NCI-H1105 (cell line): Measurements from ENCODE around the gene MMEL1.
"Not testable (repeated sequence)": the region's sequence is repeated elsewhere in the genome, so short reads cannot be mapped to it uniquely, and the experiment has no call there.

Source experiments
- DNase-seq: peaks from one replicate; lab custom pipeline; 2025; lab: John Stamatoyannopoulos, UW

Gene MMEL1, protein sequence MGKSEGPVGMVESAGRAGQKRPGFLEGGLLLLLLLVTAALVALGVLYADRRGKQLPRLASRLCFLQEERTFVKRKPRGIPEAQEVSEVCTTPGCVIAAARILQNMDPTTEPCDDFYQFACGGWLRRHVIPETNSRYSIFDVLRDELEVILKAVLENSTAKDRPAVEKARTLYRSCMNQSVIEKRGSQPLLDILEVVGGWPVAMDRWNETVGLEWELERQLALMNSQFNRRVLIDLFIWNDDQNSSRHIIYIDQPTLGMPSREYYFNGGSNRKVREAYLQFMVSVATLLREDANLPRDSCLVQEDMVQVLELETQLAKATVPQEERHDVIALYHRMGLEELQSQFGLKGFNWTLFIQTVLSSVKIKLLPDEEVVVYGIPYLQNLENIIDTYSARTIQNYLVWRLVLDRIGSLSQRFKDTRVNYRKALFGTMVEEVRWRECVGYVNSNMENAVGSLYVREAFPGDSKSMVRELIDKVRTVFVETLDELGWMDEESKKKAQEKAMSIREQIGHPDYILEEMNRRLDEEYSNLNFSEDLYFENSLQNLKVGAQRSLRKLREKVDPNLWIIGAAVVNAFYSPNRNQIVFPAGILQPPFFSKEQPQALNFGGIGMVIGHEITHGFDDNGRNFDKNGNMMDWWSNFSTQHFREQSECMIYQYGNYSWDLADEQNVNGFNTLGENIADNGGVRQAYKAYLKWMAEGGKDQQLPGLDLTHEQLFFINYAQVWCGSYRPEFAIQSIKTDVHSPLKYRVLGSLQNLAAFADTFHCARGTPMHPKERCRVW

DNA sequence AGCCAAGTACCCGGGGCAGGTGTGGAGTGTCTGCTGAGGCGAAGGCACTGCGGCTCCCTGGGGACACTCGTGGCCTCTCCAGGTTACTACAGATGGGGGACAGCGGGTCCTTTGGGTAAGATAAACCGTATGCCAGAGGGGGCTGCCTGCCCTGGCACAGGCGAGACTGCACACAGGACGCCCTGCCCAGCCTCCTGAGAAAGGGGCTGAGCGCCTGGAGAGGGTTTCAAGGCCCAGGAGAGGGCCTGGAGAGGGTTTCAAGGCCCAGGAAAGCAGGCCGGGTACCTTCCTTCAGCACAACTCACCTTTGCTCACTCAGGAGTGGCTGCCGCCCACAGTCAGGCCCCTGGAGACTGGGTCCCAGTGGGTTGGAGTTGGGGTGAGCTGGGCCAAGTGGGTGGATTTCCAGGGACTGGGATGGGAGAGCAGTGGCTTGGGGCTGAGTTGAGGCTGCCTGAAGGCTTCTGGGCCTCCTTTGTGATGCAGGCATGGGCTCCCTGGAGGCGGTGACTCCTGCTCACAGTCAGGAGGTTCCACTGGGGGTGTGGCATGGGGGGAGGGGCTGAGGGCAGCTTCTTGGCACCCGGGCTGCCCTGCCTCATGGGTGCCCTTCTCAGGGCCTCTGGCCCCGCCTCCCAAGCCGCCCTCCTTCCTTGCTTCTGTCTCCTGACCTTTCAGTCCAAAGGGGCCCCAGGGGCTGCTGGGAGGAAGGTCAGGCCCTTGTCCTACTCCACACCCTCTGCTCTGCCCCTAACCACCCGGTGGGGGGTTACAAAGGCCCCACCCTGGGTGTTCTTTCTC lies at the start of gene MMEL1:
Gene MMEL1 (minus strand): TSS at position 456 of the 801 bp plus-strand sequence. CDS start 3,532 bp downstream, outside the sequence.
- no peak for DNase-seq

DNA sequence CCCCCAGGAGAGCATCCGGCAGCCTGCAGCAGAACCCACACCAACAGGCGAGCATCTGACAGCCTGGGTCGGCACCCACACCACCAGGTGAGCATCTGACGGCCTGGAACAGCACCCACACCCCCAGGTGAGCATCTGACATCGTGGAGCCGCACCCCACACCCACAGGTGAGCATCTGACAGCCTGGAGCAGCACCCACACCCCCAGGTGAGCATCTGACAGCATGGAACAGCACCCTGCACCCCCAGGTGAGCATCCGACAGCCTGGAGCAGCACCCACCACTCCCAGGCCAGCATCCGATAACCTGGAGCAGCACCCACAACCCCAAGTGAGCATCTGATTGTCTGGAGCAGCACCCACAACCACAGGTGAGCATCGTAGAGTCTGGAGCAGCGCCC lies 43.9 kb upstream of the MMEL1 start:
- not testable (repeated sequence) for DNase-seq

- DNase-seq = not testable (repeated sequence)
Measured at GRCh38 chr1:2671656-2672055, 38.8 kb upstream of the MMEL1 start.

GRCh38 chr1:2659806-2660205 lies 27.0 kb upstream of the MMEL1 start:
- not testable (repeated sequence) for DNase-seq

- DNase-seq = not testable (repeated sequence)
Measured at GRCh38 chr1:2657909-2658308, 25.1 kb upstream of the MMEL1 start.

- not testable (repeated sequence) for DNase-seq
Measured at GRCh38 chr1:2657124-2657523, 24.3 kb upstream of the MMEL1 start.

DNA sequence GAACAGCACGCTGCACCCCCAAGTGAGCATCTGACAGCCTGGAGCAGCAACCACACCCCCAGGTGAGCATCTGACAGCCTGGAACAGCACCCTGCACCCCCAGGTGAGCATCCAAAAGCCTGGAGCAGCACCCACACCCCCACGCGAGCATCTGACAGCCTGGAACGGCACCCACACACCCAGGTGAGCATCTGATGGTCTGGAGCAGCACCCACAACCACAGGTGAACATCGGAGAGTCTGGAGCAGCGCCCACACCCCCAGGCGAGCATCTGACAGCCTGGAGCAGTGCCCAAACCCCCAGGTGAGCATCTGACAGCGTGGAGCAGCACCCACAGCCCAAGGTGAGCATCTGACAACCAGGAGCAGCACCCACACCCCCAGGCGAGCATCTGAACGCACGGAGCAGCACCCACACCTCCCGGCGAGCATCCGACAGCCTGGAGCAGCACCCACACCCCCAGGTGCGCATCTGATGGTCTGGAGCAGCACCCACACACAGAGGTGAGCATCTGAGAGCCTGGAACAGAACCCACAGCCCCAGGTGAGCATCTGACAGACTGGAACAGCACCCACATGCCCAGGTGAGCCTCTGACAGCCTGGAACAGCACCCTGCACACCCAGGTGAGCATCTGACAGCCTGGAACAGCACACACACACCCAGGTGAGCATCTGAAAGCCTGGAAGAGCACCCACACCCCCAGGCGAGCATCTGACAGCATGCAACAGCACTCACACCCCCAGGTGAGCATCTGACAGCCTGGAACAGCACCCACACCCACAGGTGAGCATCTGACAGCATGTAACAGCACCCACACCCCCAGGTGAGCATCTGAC lies 23.0 kb upstream of the MMEL1 start:
- DNase-seq = not testable (repeated sequence)

GRCh38 chr1:2654443-2654948 lies 21.7 kb upstream of the MMEL1 start:
- DNase-seq = not testable (repeated sequence)

- DNase-seq = not testable (repeated sequence)
Measured at GRCh38 chr1:2653741-2654442, 21.1 kb upstream of the MMEL1 start.

GRCh38 chr1:2652926-2653571 lies 20.2 kb upstream of the MMEL1 start:
- not testable (repeated sequence) for DNase-seq

DNA sequence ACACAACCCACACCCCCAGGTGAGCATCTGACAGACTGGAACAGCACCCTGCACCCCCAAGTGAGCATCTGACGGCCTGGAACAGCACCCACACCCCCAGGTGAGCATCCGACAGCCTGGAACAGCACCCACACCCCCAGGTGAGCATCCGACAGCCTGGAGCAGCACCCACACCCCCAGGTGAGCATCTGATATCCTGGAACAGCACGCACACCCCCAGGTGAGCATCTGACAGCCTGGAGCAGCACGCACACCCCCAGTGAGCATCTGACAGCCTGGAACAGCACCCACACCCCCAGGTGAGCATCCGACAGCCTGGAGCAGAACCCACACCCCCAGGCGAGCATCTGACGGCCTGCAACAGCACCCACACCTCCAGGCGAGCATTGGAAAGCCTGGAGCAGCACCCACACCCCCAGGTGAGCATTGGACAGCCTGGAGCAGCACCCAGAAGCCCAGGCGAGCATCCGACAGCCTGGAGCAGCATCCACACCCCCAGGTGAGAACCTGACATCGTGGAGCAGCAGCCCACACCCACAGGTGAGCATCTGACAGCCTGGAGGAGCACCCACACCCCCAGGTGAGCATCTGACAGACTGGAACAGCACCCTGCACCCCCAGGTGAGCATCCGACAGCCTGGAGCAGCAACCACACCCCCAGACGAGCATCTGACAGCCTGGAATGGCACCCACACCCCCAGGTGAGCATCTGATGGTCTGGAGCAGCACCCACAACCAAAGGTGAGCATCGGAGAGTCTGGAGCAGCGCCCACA lies 19.5 kb upstream of the MMEL1 start:
- not testable (repeated sequence) for DNase-seq

- no peak for DNase-seq
Measured at GRCh38 chr1:2650967-2651645, 18.3 kb upstream of the MMEL1 start.

- DNase-seq = no peak
Measured at GRCh38 chr1:2646837-2647236, 14.0 kb upstream of the MMEL1 start.

DNA sequence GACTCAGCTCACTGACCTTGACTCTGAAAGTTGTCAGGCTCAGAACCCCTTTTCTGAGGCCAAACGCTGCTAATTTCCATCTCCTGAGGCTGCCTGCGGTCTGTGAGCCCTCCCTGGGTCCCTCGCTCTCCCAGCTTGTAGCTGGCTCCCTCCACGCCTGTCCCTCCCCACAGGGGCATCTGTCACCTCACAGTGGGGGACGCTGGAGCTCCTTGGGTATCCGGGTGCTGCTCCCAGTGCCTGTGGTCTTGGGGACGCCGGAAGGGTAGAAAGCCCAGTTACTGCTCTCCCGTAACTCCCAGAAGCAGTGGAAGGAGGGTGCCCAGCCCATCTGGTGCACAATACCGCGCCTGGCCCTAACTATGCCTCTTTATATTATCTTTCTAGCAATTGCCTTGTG lies 13.0 kb upstream of the MMEL1 start:
- no peak for DNase-seq

GRCh38 chr1:2645143-2645542 lies 12.3 kb upstream of the MMEL1 start:
- DNase-seq = no peak

GRCh38 chr1:2644591-2645101 lies 11.8 kb upstream of the MMEL1 start:
- no peak for DNase-seq

DNA sequence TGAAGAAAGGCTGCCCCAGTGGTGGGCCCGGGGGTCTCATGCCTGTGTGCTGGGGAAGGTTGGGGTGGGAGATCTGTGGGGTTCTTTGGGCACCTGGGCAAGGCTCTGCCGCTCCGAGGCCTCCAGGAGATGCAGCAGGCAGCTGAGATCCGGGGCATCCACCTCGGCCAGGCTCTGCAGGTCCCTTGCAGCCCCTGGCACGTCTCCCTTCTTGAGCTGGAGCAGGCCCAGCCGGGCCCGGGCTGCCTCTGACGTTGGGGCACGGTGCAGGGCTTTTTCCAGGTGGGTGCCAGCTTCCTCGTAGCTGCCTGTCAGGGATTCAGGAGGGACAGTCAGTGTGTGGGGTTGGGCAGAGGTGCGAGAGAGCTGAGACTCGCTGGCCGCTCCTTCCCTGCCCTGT lies 11.4 kb upstream of the MMEL1 start:
- no peak for DNase-seq

- no peak for DNase-seq
Measured at GRCh38 chr1:2643414-2644077, 10.7 kb upstream of the MMEL1 start.
